GM12878 (cell line): ENCODE results near the gene LIPA. TPM values are rescaled to one million over a fixed set of nuclear protein-coding genes. Genes with fewer than 3 reads are reported as not detected.

Source experiments
- ATAC-seq: fragments of 200-7000 bp; cut with Tn5 transposase; 3 replicates; pipeline ENCODE4 v1.9.1; 2020; ENCODE audit warnings: mild to moderate bottlenecking, moderate library complexity
- BruUV-seq: library from RNA; stranded (reverse); fragments of 400-500 nt; replicated peaks from 2 replicates; lab custom pipeline; 2021; lab: Mats Ljungman, UMichigan
- CTCF ChIA-PET: fragments of 300-600 bp; sonication (Branson Sonifier 250); formaldehyde crosslinking; extraction: SDS; loops from one replicate; lab custom pipeline; 2021; ENCODE audit warnings: inconsistent platforms; lab: Yijun Ruan, JAX
- POLR2A ChIA-PET: fragments of 350-600 bp; formaldehyde crosslinking; extraction: SDS; loops from one replicate; lab custom pipeline; 2021; ENCODE audit warnings: inconsistent platforms; lab: Charles Lee
- RAD21 ChIA-PET: fragments of 300-600 bp; sonication (Branson Sonifier 250); formaldehyde crosslinking; loops from one replicate; lab custom pipeline; 2023; ENCODE audit warnings: antibody characterized with exemption; ENCODE audit not compliant: unreplicated experiment; lab: Charles Lee
- SMC1A ChIA-PET: fragments of 300-600 bp; sonication (Branson Sonifier 250); formaldehyde crosslinking; loops from one replicate; lab custom pipeline; 2023; ENCODE audit not compliant: unreplicated experiment, uncharacterized antibody; lab: Charles Lee
- DNase-seq: peaks from one replicate; pipeline ENCODE4 v3.0.0-alpha.2; 2011; ENCODE audit warnings: low read depth, low spot score
- FAIRE-seq: peaks from 3 replicates; lab custom pipeline; 2011; peaks lifted over from hg19 to GRCh38; lab: Jason Lieb, UNC
- H2AFZ ChIP-seq: 2 replicates; pipeline ENCODE4 v1.6.0; 2011; ENCODE audit warnings: low read depth, low read length, control low read depth; ENCODE audit not compliant: control insufficient read depth
- H3K27ac ChIP-seq: 2 replicates; pipeline ENCODE4 v1.5.1; 2011; ENCODE audit warnings: control low read depth; ENCODE audit not compliant: control insufficient read depth, insufficient read depth
- H3K27me3 ChIP-seq, 2 experiments: replicated peaks in 1 of 2; 2 replicates each; pipeline versions ENCODE4 v1.6.0 to v1.6.1; 2011; ENCODE audit warnings: low read length in 1 of 2; ENCODE audit not compliant: control insufficient read depth in 2 of 2, insufficient read depth in 2 of 2
- H3K36me3 ChIP-seq, 2 experiments: 2 replicates each; pipeline ENCODE4 v1.5.1; 2011; ENCODE audit warnings: low read length in 1 of 2; ENCODE audit not compliant: control insufficient read depth in 2 of 2, insufficient read depth in 2 of 2
- H3K4me1 ChIP-seq: 2 replicates; pipeline ENCODE4 v1.6.1; 2011; ENCODE audit warnings: mild to moderate bottlenecking, low read length, moderate library complexity, mixed read lengths; ENCODE audit not compliant: control insufficient read depth, insufficient read depth
- H3K4me2 ChIP-seq: 2 replicates; pipeline ENCODE4 v1.6.0; 2011; ENCODE audit warnings: control low read depth; ENCODE audit not compliant: control insufficient read depth, insufficient read depth
- H3K4me3 ChIP-seq: fragments of 200-600 bp; sonication (generic); 2 replicates; pipeline ENCODE4 v1.5.1; 2016
- H3K79me2 ChIP-seq: 2 replicates; pipeline ENCODE4 v1.6.0; 2011; ENCODE audit warnings: low read length; ENCODE audit not compliant: control insufficient read depth, insufficient read depth
- H3K9ac ChIP-seq: 2 replicates; pipeline ENCODE4 v1.8.0; 2011; ENCODE audit warnings: low read length, control low read depth, mixed read lengths; ENCODE audit not compliant: control insufficient read depth, insufficient read depth
- H3K9me3 ChIP-seq: replicated peaks from 3 replicates; pipeline ENCODE4 v1.5.1; 2011; ENCODE audit warnings: mild to moderate bottlenecking, low read length; ENCODE audit not compliant: control insufficient read depth, insufficient read depth
- H4K20me1 ChIP-seq: 2 replicates; pipeline ENCODE4 v1.6.0; 2011; ENCODE audit not compliant: control insufficient read depth, insufficient read depth
- CHD2 ChIP-seq: IDR thresholded peaks from 2 replicates; pipeline ENCODE4 v1.6.1; 2011; ENCODE audit warnings: low read depth, low read length, improper control_type of control experiment, borderline replicate concordance
- ESRRA ChIP-seq: IDR thresholded peaks from 2 replicates; pipeline ENCODE4 v1.6.1; 2012; ENCODE audit warnings: mild to moderate bottlenecking, low read length, improper control_type of control experiment
- HDAC2 ChIP-seq: fragments of 200-600 bp; sonication (generic); IDR thresholded peaks from 2 replicates; pipeline ENCODE4 v1.6.1; 2017
- MEF2A ChIP-seq: IDR thresholded peaks from 2 replicates; pipeline ENCODE4 v1.6.1; 2011; ENCODE audit warnings: low read depth, mild to moderate bottlenecking, low read length, moderate library complexity; ENCODE audit not compliant: insufficient read depth
- MTA2 ChIP-seq: fragments of 450-650 bp; IDR thresholded peaks from 2 replicates; pipeline ENCODE4 v1.6.1; 2016; ENCODE audit warnings: low read depth, mild to moderate bottlenecking, moderate library complexity
- MYC ChIP-seq: IDR thresholded peaks from 2 replicates; pipeline ENCODE4 v1.6.1; 2011; ENCODE audit warnings: mild to moderate bottlenecking, low read length, moderate library complexity, inconsistent platforms; ENCODE audit not compliant: insufficient read depth, insufficient replicate concordance, insufficient read length, severe bottlenecking
- NBN ChIP-seq: fragments of 450-650 bp; IDR thresholded peaks from 2 replicates; pipeline ENCODE4 v1.6.1; 2016
- NR2C1 ChIP-seq: fragments of 450-650 bp; IDR thresholded peaks from 2 replicates; pipeline ENCODE4 v1.6.1; 2017; ENCODE audit warnings: antibody characterized with exemption, mild to moderate bottlenecking, moderate library complexity
- NR2C2 ChIP-seq: IDR thresholded peaks from 2 replicates; pipeline ENCODE4 v1.6.1; 2011; ENCODE audit warnings: borderline replicate concordance, low read depth; ENCODE audit not compliant: control insufficient read depth, insufficient read length
- PAX8 ChIP-seq: fragments of 450-650 bp; IDR thresholded peaks from 2 replicates; pipeline ENCODE4 v1.6.1; 2017; ENCODE audit warnings: mild to moderate bottlenecking, moderate library complexity
- SIN3A ChIP-seq: IDR thresholded peaks from 2 replicates; pipeline ENCODE4 v1.6.1; 2012; ENCODE audit warnings: low read depth, low read length, improper control_type of control experiment
- SRF ChIP-seq, 2 experiments: IDR thresholded peaks; 2 replicates each; pipeline ENCODE4 v1.6.1; 2011; ENCODE audit warnings: low read depth in 2 of 2, low read length in 2 of 2, mild to moderate bottlenecking in 1 of 2, moderate library complexity in 1 of 2
- TCF12 ChIP-seq: IDR thresholded peaks from 2 replicates; pipeline ENCODE4 v1.6.1; 2011; ENCODE audit warnings: low read depth, mild to moderate bottlenecking, low read length
- TCF7 ChIP-seq: IDR thresholded peaks from 2 replicates; pipeline ENCODE4 v1.6.1; 2014; ENCODE audit warnings: antibody characterized with exemption, borderline replicate concordance
- ZNF622 ChIP-seq: fragments of 450-650 bp; IDR thresholded peaks from 2 replicates; pipeline ENCODE4 v1.6.1; 2017; ENCODE audit warnings: mild to moderate bottlenecking, inconsistent platforms
- WGBS: methylation state at CpG from one replicate; pipeline ENCODE4 v1.1.6; 2016; ENCODE audit warnings: low lambda C conversion rate; ENCODE audit not compliant: insufficient replicate concordance, insufficient coverage; ENCODE audit errors: missing lambda C conversion rate; 5-methylcytosine and 5-hydroxymethylcytosine counted together
- in situ Hi-C: fragments of 300-500 bp; cut with MboI; formaldehyde crosslinking; loops from 9 replicates; pipeline ENCODE4 v1.14.3; 2018; ENCODE audit warnings: mixed read lengths
- intact Hi-C: fragments of 100-400 bp; cut with micrococcal nuclease; formaldehyde crosslinking; loops from one replicate; pipeline ENCODE4 v1.14.2; 2022; ENCODE audit not compliant: unreplicated experiment
- polyA plus RNA-seq, 11 experiments: library from polyadenylated mRNA; depleted of rRNA in 4 of 11; unstranded in 6 of 11; stranded (reverse) in 5 of 11; fragments of >200 nt; fragmentation: Nextera tagmentation in 4 of 11; fragmentation: Illumina TruSeq in 1 of 11; extraction: Ambion mirVana in 4 of 11; extraction: Trizol in 1 of 11; gene quantifications; 1 replicate in 1 of 11; 2 replicates in 10 of 11; pipeline versions ENCODE4 v1.2.1 to v1.2.3, GENCODE V29; 2011 to 2016; ENCODE audit warnings: inconsistent platforms in 2 of 11, missing spikeins in 2 of 11, low read depth in 1 of 11
- total RNA-seq, 4 experiments: library from RNA; depleted of rRNA in 3 of 4; stranded (reverse); fragments of >200 nt in 3 of 4; fragmentation: Illumina TruSeq in 1 of 4; extraction: Trizol in 1 of 4; gene quantifications; 2 replicates each; pipeline versions ENCODE4 v1.2.1 to v1.2.3, GENCODE V29; 2013 to 2021
- TF ChIP-seq, protein P1 (sequence below): IDR thresholded peaks from 2 replicates; pipeline ENCODE4 v1.6.1; 2011; ENCODE audit warnings: borderline replicate concordance, low read depth, mild to moderate bottlenecking, moderate library complexity, low read length; ENCODE audit not compliant: insufficient read depth, poor library complexity, severe bottlenecking
- TF ChIP-seq, protein P2 (sequence below): IDR thresholded peaks from 2 replicates; pipeline ENCODE4 v1.6.1; 2012; ENCODE audit warnings: mild to moderate bottlenecking, low read depth, low read length

Gene LIPA
- total and polyA plus RNA-seq, 10 of the 15 experiments (the other 5 are each of a cell fraction or from before 2014, with no cell fraction given), result 31.1 to 50.3 (median 39.5) TPM

DNA sequence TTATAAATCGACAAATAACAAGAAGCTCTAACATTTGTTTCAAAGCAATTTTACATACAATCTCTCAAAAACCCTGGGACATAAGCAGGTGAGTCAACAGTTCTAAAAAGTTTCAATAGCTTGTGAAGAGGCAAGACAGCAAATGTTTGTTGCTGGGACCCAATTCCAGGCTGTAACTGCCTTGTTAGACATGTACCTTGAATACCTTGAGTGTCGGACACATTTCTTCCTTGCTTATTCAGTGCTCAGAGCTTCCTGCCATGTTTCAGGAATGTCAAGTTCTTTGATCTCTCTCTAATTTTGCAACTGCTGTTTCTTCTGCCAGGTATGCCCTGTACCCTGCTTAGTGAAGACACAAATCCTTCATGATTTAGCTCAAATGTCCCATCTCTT lies 49.5 kb downstream of the LIPA start:
- Histone ChIP-seq H3K9me3 (no peaks in the 10 kb centered on the region), H3K4me1 (peaks cover 4% of the 10 kb centered on the region), H3K27me3 (peaks cover 7 to 18% of the 10 kb centered on the region in 2 experiments), H3K79me2 (no peaks in the 10 kb centered on the region), H3K9ac (no peak overlapping the region), H2AFZ (no peak overlapping the region), H3K4me2 (no peak overlapping the region), H3K36me3 (no peaks in the 10 kb centered on the region), H4K20me1 (no peaks in the 10 kb centered on the region), H3K4me3 (no peak overlapping the region), H3K27ac (no peak overlapping the region)
- BruUV-seq, result no TSS peak
- intact Hi-C loops, result no loop called here
- FAIRE-seq (no peak), DNase-seq (no peak), ATAC-seq (no peak)
- WGBS, result 100% methylated on average over 2 of the region's 2 CpGs
- ChIA-PET SMC1A (interaction anchor here (1.0 to 1.3 kb wide), 3 partner anchors 18 to 268 kb away, joined by 3 to 6 read pairs (median 3); no protein-coding TSS in a partner anchor), RAD21 (interaction anchor here (0.7 kb wide), 1 partner anchor 269 kb away, joined by 3 read pairs; no protein-coding TSS in a partner anchor), POLR2A (no interaction called here), CTCF (interaction anchor here (0.7 to 1.4 kb wide), 3 partner anchors 16 to 172 kb away, joined by 3 to 4 read pairs (median 3); no protein-coding TSS in a partner anchor)
- in situ Hi-C loops, result no loop called here
- TF ChIP-seq PAX8 (no peak), MYC (no peak), MTA2 (no peak), ESRRA (no peak), NBN (no peak), SRF (IDR thresholded peaks at IDR 0.05; ENCODE audit: low read depth in 2 of 2, low read length in 2 of 2) (no peak), SIN3A (no peak), MEF2A (no peak), NR2C1 (no peak), HDAC2 (no peak), TCF12 (no peak), ZNF622 (no peak), TCF7 (no peak), NR2C2 (no peak), CHD2 (no peak)
- TF ChIP-seq, protein P1, sequence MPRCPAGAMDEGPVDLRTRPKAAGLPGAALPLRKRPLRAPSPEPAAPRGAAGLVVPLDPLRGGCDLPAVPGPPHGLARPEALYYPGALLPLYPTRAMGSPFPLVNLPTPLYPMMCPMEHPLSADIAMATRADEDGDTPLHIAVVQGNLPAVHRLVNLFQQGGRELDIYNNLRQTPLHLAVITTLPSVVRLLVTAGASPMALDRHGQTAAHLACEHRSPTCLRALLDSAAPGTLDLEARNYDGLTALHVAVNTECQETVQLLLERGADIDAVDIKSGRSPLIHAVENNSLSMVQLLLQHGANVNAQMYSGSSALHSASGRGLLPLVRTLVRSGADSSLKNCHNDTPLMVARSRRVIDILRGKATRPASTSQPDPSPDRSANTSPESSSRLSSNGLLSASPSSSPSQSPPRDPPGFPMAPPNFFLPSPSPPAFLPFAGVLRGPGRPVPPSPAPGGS, result no peak
- TF ChIP-seq, protein P2, sequence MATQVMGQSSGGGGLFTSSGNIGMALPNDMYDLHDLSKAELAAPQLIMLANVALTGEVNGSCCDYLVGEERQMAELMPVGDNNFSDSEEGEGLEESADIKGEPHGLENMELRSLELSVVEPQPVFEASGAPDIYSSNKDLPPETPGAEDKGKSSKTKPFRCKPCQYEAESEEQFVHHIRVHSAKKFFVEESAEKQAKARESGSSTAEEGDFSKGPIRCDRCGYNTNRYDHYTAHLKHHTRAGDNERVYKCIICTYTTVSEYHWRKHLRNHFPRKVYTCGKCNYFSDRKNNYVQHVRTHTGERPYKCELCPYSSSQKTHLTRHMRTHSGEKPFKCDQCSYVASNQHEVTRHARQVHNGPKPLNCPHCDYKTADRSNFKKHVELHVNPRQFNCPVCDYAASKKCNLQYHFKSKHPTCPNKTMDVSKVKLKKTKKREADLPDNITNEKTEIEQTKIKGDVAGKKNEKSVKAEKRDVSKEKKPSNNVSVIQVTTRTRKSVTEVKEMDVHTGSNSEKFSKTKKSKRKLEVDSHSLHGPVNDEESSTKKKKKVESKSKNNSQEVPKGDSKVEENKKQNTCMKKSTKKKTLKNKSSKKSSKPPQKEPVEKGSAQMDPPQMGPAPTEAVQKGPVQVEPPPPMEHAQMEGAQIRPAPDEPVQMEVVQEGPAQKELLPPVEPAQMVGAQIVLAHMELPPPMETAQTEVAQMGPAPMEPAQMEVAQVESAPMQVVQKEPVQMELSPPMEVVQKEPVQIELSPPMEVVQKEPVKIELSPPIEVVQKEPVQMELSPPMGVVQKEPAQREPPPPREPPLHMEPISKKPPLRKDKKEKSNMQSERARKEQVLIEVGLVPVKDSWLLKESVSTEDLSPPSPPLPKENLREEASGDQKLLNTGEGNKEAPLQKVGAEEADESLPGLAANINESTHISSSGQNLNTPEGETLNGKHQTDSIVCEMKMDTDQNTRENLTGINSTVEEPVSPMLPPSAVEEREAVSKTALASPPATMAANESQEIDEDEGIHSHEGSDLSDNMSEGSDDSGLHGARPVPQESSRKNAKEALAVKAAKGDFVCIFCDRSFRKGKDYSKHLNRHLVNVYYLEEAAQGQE, result no peak
